GM10266 (cell line): ENCODE measurements around the gene MRPS18B.
A peak's percentile ranks its signal among the peaks of the same experiment; 100 is the strongest.

Experiments
- DNase-seq: peaks from one replicate; pipeline ENCODE4 v3.0.0; 2012; ENCODE audit errors: extremely low spot score
- TF ChIP-seq, protein P1 (sequence below): IDR thresholded peaks from 2 replicates; pipeline ENCODE4 v1.5.1; 2012; ENCODE audit warnings: mild to moderate bottlenecking, low read depth; ENCODE audit not compliant: control insufficient read depth, insufficient read depth; ENCODE audit errors: missing control alignments

The MRPS18B gene

DNA sequence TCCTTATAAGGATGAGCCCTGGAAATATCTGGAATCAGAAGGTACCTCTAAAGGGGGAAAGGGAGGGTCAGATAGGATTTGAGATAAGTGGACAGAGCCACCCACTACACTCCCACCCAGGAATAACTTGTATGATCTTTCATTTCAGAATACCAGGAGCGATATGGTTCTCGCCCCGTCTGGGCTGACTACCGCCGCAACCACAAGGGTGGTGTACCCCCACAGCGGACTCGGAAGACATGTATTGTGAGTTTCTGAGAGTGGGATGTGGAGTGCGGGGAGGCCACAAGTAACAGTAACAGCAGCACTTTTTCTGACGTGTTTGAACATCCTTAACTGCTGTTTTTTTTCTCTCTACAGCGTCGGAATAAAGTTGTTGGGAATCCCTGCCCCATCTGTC lies 1.9 kb downstream of the MRPS18B start:
- DNase-seq = no peak

DNA sequence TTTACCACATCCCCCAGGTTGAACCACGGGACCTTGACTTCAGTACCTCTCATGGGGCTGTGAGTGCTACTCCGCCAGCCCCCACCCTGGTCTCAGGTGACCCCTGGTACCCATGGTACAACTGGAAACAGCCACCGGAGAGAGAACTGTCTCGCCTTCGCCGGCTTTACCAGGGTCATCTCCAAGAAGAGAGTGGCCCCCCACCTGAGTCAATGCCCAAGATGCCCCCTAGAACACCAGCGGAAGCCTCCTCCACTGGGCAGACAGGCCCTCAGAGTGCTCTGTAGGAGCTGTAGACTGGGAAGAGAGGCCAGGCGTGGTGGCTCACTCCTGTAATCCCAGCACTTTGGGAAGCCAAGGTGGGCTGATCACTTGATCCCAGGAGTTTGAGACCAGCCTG lies 7.9 kb downstream of the MRPS18B start:
- DNase-seq = no peak
- TF ChIP-seq, protein P1, sequence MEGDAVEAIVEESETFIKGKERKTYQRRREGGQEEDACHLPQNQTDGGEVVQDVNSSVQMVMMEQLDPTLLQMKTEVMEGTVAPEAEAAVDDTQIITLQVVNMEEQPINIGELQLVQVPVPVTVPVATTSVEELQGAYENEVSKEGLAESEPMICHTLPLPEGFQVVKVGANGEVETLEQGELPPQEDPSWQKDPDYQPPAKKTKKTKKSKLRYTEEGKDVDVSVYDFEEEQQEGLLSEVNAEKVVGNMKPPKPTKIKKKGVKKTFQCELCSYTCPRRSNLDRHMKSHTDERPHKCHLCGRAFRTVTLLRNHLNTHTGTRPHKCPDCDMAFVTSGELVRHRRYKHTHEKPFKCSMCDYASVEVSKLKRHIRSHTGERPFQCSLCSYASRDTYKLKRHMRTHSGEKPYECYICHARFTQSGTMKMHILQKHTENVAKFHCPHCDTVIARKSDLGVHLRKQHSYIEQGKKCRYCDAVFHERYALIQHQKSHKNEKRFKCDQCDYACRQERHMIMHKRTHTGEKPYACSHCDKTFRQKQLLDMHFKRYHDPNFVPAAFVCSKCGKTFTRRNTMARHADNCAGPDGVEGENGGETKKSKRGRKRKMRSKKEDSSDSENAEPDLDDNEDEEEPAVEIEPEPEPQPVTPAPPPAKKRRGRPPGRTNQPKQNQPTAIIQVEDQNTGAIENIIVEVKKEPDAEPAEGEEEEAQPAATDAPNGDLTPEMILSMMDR = no peak

More for the DNA sequence above, 1.9 kb downstream of the MRPS18B start:
- TF ChIP-seq, protein P1 = no peak

DNA sequence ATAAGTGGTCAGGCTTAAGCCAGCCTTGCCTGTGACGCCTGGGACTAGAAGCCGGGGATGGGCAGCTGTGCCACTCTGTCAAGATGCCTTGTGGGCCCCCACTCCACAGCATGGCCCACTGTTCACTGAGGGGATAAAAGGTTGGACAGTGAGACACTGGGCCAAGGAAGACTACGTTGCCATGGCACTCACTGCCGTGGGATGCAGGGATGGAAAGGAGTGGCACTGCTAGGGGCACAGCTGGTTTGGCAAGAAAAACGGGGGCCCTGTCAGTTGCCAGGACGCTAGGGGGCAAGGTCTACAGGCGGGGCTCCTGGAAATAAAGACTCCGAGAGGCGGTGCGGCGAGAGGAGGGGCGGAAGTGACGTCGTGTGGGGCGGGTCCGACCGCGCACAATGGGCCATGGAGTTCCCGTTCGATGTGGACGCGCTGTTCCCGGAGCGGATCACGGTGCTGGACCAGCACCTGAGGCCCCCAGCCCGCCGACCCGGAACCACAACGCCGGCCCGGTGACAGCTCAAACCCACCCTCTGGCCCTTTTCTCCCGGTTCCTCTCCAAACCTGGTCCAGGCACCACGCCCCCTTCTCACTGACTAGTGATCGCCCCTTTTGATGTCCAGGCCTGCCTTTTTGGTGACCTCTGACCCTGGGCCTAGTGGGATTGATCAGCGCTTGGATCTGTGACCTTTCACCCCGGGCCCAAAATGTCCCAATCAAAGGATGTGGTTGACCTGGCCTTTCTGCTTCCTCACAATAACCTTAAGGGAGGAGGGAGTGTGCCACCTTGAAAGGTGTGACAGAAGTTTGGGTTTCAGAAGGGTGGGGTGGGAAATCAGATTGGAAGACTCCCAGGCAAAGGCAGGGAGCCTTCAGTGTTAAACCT lies 9.1 kb downstream of the MRPS18B start, which contains the start of gene ATAT1:
Gene ATAT1 (plus strand): TSS at position 391 of the 883 bp plus-strand sequence.
- TF ChIP-seq, protein P1 = peak; percentile 32
- peak; percentile 84 for DNase-seq

DNA sequence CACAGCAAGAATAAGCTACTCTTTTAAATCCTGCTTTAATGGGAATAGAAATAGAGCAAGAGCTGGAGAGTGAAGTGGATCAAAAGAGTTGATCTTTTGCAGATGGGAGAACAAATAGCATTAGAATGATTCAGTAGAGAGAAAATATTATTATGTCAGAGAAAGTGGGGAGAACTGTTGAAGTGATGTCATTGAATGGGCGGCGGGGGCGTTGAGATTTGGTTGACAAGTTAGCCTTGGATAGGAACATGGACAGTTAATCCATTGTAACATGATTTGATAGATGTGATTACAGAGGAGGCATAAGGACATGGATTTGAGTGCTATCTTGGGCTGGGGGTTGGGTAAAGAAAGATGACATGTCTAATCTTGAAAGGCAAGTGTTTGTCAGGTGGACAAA lies 18.2 kb downstream of the MRPS18B start:
- DNase-seq = no peak
- TF ChIP-seq, protein P1 = no peak

GRCh38 chr6:30640481-30640880 lies 22.8 kb downstream of the MRPS18B start:
- DNase-seq = no peak
- TF ChIP-seq, protein P1 = no peak

- no peak for DNase-seq
- TF ChIP-seq, protein P1 = no peak
These were observed 23.4 kb downstream of the MRPS18B start for GRCh38 chr6:30641048-30641447.

DNA sequence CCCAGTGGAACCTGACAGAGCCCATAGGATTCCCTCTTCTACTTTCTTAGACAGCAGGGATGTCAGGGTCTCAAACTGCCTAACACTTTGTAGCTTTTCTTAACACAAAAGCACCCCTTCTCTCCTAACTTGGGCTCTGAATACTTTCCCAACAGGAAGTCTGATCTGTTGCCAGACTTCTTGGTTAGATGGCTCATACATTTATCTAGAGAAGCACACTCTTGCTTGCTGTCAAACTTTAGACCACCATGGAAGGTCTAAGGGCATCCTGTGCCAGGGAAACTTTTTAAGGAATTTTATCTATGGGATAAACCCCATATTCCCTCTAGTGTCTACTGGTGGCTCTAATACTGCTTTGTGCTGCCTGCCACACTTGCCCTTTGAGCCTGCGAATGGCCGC lies 26.0 kb downstream of the MRPS18B start:
- TF ChIP-seq, protein P1 = no peak
- DNase-seq = no peak
